SK-N-SH treated with all-trans-retinoic acid at 6 μM for 48 hours (cell line): ENCODE results near the gene EXOC4.

ENCODE experiments used
- ARNTL ChIP-seq: fragments of 450-650 bp; formaldehyde crosslinking; IDR thresholded peaks from 2 replicates; pipeline ENCODE4 v1.5.0; 2020; ENCODE audit warnings: low read depth, mild to moderate bottlenecking, moderate library complexity, borderline replicate concordance
- BACH2 ChIP-seq: fragments of 250-450 bp; sonication (Bioruptor Pico); IDR thresholded peaks from 2 replicates; pipeline ENCODE4 v1.9.0; 2021; ENCODE audit warnings: mild to moderate bottlenecking, borderline replicate concordance
- CREB5 ChIP-seq: fragments of 250-450 bp; sonication (Bioruptor Pico); IDR thresholded peaks from 2 replicates; pipeline ENCODE4 v1.5.1; 2020; ENCODE audit warnings: low read depth, mild to moderate bottlenecking, moderate library complexity
- ESRRG ChIP-seq: fragments of 250-450 bp; sonication (Bioruptor Pico); IDR thresholded peaks from 2 replicates; pipeline ENCODE4 v1.6.1; 2021; ENCODE audit warnings: mild to moderate bottlenecking
- GLIS3 ChIP-seq: fragments of 250-450 bp; sonication (Bioruptor Pico); IDR thresholded peaks from 2 replicates; pipeline ENCODE4 v1.5.0; 2020; ENCODE audit warnings: mild to moderate bottlenecking, moderate library complexity
- ISL1 ChIP-seq: fragments of 250-450 bp; sonication (Bioruptor Pico); IDR thresholded peaks from 2 replicates; pipeline ENCODE4 v2.1.2; 2022; ENCODE audit warnings: mild to moderate bottlenecking, moderate library complexity
- OSR1 ChIP-seq: fragments of 250-450 bp; sonication (Bioruptor Pico); IDR thresholded peaks from 2 replicates; pipeline ENCODE4 v1.8.0; 2022; ENCODE audit warnings: moderate library complexity, mild to moderate bottlenecking, inconsistent platforms
- PATZ1 ChIP-seq: fragments of 250-450 bp; sonication (Bioruptor Pico); IDR thresholded peaks from 2 replicates; pipeline ENCODE4 v1.8.0; 2020; ENCODE audit warnings: mild to moderate bottlenecking, moderate library complexity, borderline replicate concordance
- POU6F1 ChIP-seq: fragments of 250-450 bp; sonication (Bioruptor Pico); IDR thresholded peaks from 2 replicates; pipeline ENCODE4 v1.8.0; 2021; ENCODE audit warnings: low read depth, mild to moderate bottlenecking, moderate library complexity, borderline replicate concordance
- RARB ChIP-seq: fragments of 250-450 bp; sonication (Bioruptor Pico); IDR thresholded peaks from 2 replicates; pipeline ENCODE4 v1.8.0; 2021; ENCODE audit warnings: mild to moderate bottlenecking, moderate library complexity
- SNAI2 ChIP-seq: fragments of 250-450 bp; sonication (Bioruptor Pico); IDR thresholded peaks from 2 replicates; pipeline ENCODE4 v1.5.0; 2020; ENCODE audit warnings: mild to moderate bottlenecking, moderate library complexity
- ZFP3 ChIP-seq: fragments of 250-450 bp; sonication (Bioruptor Pico); IDR thresholded peaks from 2 replicates; pipeline ENCODE4 v1.5.0; 2020; ENCODE audit warnings: mild to moderate bottlenecking, moderate library complexity
- ZNF565 ChIP-seq: fragments of 450-650 bp; formaldehyde crosslinking; conservative IDR thresholded peaks from 2 replicates; pipeline ENCODE4 v1.5.0; 2020; ENCODE audit warnings: low read depth, mild to moderate bottlenecking, moderate library complexity
- ZNF70 ChIP-seq: fragments of 450-650 bp; formaldehyde crosslinking; IDR thresholded peaks from 2 replicates; pipeline ENCODE4 v1.5.0; 2020; ENCODE audit warnings: mild to moderate bottlenecking, moderate library complexity

- TF ChIP-seq PATZ1 (CRISPR knock-in tag) (no peak), RARB (no peak), ZFP3 (CRISPR knock-in tag) (no peak), OSR1 (CRISPR knock-in tag) (no peak), ESRRG (CRISPR knock-in tag) (no peak), ISL1 (CRISPR knock-in tag) (peak; percentile 80), BACH2 (no peak), CREB5 (no peak), SNAI2 (CRISPR knock-in tag) (no peak), POU6F1 (CRISPR knock-in tag) (no peak), GLIS3 (CRISPR knock-in tag) (no peak), ARNTL (CRISPR knock-in tag) (no peak), ZNF70 (CRISPR knock-in tag) (no peak), ZNF565 (CRISPR knock-in tag) (no peak)
Observed at GRCh38 chr7:133675510-133676218, 422.8 kb downstream of the EXOC4 start.
